Cardiac muscle cell (in vitro differentiated cells and primary cell): Measurements from ENCODE around the gene HRC. TPM values are rescaled to one million over a fixed set of nuclear protein-coding genes. Genes with fewer than 3 reads are reported as not detected.

Experiments
- DNase-seq, 2 donors: peaks; one replicate each; pipeline versions ENCODE4 v3.0.0 to v3.0.0-alpha.2; 2010 to 2017; ENCODE audit warnings: low read depth in 1 of 2, low spot score in 1 of 2
- H3K27ac ChIP-seq: fragments of 200-600 bp; sonication (generic); 2 replicates; pipeline ENCODE4 v1.5.1; 2016
- H3K27me3 ChIP-seq: fragments of 200-600 bp; sonication (generic); 2 replicates; pipeline ENCODE4 v1.6.0; 2016; ENCODE audit warnings: control low read depth
- H3K36me3 ChIP-seq: fragments of 200-600 bp; sonication (generic); 2 replicates; pipeline ENCODE4 v1.5.1; 2016; ENCODE audit warnings: control low read depth
- H3K4me1 ChIP-seq: fragments of 200-600 bp; sonication (generic); 2 replicates; pipeline ENCODE4 v1.8.1; 2017; ENCODE audit warnings: low read depth, mild to moderate bottlenecking, mixed run types
- H3K4me3 ChIP-seq: fragments of 200-600 bp; sonication (generic); 2 replicates; pipeline ENCODE4 v1.5.1; 2016; ENCODE audit warnings: mild to moderate bottlenecking
- H3K9me3 ChIP-seq: fragments of 200-600 bp; sonication (generic); 2 replicates; pipeline ENCODE4 v1.5.1; 2017; ENCODE audit warnings: low read depth, mild to moderate bottlenecking, control low read depth
- polyA plus RNA-seq: library from polyadenylated mRNA; unstranded; fragments of >200 nt; fragmentation: Nextera tagmentation; extraction: Ambion mirVana; gene quantifications from 2 replicates; pipeline ENCODE4 v1.2.1, GENCODE V29; 2016
- total RNA-seq: library from RNA; depleted of rRNA; stranded (reverse); fragments of >200 nt; gene quantifications from 2 replicates; pipeline ENCODE4 v1.2.3, GENCODE V29; 2016
- TF ChIP-seq, protein P1 (sequence below): IDR thresholded peaks from 2 replicates; pipeline ENCODE4 v1.5.1; 2012; ENCODE audit warnings: low read depth, mild to moderate bottlenecking, low read length

The HRC gene
- total and polyA plus RNA-seq, 2 experiments from 2014 or later: 184 to 389 TPM

DNA sequence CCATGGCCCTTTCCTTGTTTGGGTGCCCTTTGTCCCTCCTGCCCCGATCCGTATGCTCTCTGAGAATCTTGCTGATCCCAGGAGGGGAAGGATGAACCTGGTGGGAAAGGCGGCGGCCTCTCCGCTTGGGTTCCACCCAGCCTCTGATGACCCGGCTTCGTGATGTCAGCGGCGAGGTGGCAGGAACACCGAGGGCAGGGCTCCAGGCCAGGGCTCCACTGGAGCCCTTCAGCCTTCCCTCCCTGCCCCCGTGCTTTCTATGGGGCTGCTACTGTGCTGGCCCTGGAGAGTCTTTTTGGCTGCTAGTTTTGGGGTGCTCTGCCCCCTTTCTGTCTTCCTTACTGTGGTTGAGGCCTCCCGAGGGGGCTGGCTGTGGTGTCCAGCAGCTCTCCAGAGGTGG is 52.9 kb downstream of the HRC start:
- H3K27ac ChIP-seq: peak overlapping the region; percentile 72
- peaks cover 63% of the 10 kb centered on the region for H3K36me3 ChIP-seq
- TF ChIP-seq, protein P1, sequence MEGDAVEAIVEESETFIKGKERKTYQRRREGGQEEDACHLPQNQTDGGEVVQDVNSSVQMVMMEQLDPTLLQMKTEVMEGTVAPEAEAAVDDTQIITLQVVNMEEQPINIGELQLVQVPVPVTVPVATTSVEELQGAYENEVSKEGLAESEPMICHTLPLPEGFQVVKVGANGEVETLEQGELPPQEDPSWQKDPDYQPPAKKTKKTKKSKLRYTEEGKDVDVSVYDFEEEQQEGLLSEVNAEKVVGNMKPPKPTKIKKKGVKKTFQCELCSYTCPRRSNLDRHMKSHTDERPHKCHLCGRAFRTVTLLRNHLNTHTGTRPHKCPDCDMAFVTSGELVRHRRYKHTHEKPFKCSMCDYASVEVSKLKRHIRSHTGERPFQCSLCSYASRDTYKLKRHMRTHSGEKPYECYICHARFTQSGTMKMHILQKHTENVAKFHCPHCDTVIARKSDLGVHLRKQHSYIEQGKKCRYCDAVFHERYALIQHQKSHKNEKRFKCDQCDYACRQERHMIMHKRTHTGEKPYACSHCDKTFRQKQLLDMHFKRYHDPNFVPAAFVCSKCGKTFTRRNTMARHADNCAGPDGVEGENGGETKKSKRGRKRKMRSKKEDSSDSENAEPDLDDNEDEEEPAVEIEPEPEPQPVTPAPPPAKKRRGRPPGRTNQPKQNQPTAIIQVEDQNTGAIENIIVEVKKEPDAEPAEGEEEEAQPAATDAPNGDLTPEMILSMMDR: no peak
- no peaks in the 10 kb centered on the region for H3K27me3 ChIP-seq
- no peak for DNase-seq
- H3K4me3 ChIP-seq: no peak overlapping the region
- H3K4me1 ChIP-seq: no peaks in the 10 kb centered on the region
- H3K9me3 ChIP-seq: no peaks in the 10 kb centered on the region

Other genes starting within 250 kb of the HRC start
- gene DHDH, start 221.7 kb downstream of the HRC start, total RNA-seq: 2.2 and 4.8 TPM in 2 replicates
- gene DHDH, start 221.7 kb downstream of the HRC start, polyA plus RNA-seq: 7.0 and 10.2 TPM in 2 replicates
- 64.2 and 126 TPM in 2 replicates for gene BAX, start 200.5 kb downstream of the HRC start, total RNA-seq
- gene BAX, start 200.5 kb downstream of the HRC start, polyA plus RNA-seq: 68.7 and 95.2 TPM in 2 replicates
- 760 and 891 TPM in 2 replicates for gene FTL, start 190.1 kb downstream of the HRC start, total RNA-seq
- 1,227 and 1,335 TPM in 2 replicates for gene FTL, start 190.1 kb downstream of the HRC start, polyA plus RNA-seq
- 155 and 165 TPM in 2 replicates for gene GYS1, start 162.1 kb downstream of the HRC start, total RNA-seq
- gene GYS1, start 162.1 kb downstream of the HRC start, polyA plus RNA-seq: 175 and 195 TPM in 2 replicates
- 240 and 294 TPM in 2 replicates for gene RUVBL2, start 161.5 kb downstream of the HRC start, total RNA-seq
- gene RUVBL2, start 161.5 kb downstream of the HRC start, polyA plus RNA-seq: 128 and 167 TPM in 2 replicates
- gene LHB, start 138.3 kb downstream of the HRC start, total RNA-seq: 1.8 TPM in 1 of 2 replicates, not detected in the other
- gene LHB, start 138.3 kb downstream of the HRC start, polyA plus RNA-seq: 2.7 TPM in 1 of 2 replicates, not detected in the other
- gene CGB3, start 131.1 kb downstream of the HRC start, total RNA-seq: not detected in 2 replicates
- gene CGB3, start 131.1 kb downstream of the HRC start, polyA plus RNA-seq: 0.26 TPM in 1 of 2 replicates, not detected in the other
- not detected in 2 replicates for gene CGB2, start 123.5 kb downstream of the HRC start, total RNA-seq
- gene CGB2, start 123.5 kb downstream of the HRC start, polyA plus RNA-seq: 1.5 TPM in 1 of 2 replicates, not detected in the other
- gene CGB1, start 118.5 kb downstream of the HRC start, total RNA-seq: not detected in 2 replicates
- not detected in 2 replicates for gene CGB1, start 118.5 kb downstream of the HRC start, polyA plus RNA-seq
- gene CGB5, start 111.5 kb downstream of the HRC start, total RNA-seq: not detected in 2 replicates
- not detected in 2 replicates for gene CGB5, start 111.5 kb downstream of the HRC start, polyA plus RNA-seq
- not detected in 2 replicates for gene CGB8, start 106.3 kb downstream of the HRC start, total RNA-seq
- not detected in 2 replicates for gene CGB8, start 106.3 kb downstream of the HRC start, polyA plus RNA-seq
- gene CGB7, start 97.6 kb downstream of the HRC start, total RNA-seq: 3.9 and 8.3 TPM in 2 replicates
- 6.5 and 11.5 TPM in 2 replicates for gene CGB7, start 97.6 kb downstream of the HRC start, polyA plus RNA-seq
- gene NTF4, start 90.6 kb downstream of the HRC start, total RNA-seq: 11.8 TPM in 2 replicates
- 17.0 and 31.7 TPM in 2 replicates for gene NTF4, start 90.6 kb downstream of the HRC start, polyA plus RNA-seq
- gene KCNA7, start 82.7 kb downstream of the HRC start, total RNA-seq: 1.1 and 2.3 TPM in 2 replicates
- gene KCNA7, start 82.7 kb downstream of the HRC start, polyA plus RNA-seq: 1.3 and 1.6 TPM in 2 replicates
- gene SNRNP70, start 69.9 kb downstream of the HRC start, total RNA-seq: 396 and 598 TPM in 2 replicates
- 470 and 492 TPM in 2 replicates for gene SNRNP70, start 69.9 kb downstream of the HRC start, polyA plus RNA-seq
- gene LIN7B, start 41.0 kb downstream of the HRC start, total RNA-seq: 20.0 and 24.5 TPM in 2 replicates
- gene LIN7B, start 41.0 kb downstream of the HRC start, polyA plus RNA-seq: 34.6 and 37.8 TPM in 2 replicates
- gene C19orf73, start 36.3 kb downstream of the HRC start, total RNA-seq: 2.1 and 12.5 TPM in 2 replicates
- gene C19orf73, start 36.3 kb downstream of the HRC start, polyA plus RNA-seq: 3.7 and 9.6 TPM in 2 replicates
- gene PPFIA3, start 35.9 kb downstream of the HRC start, total RNA-seq: 27.3 and 30.4 TPM in 2 replicates
- gene PPFIA3, start 35.9 kb downstream of the HRC start, polyA plus RNA-seq: 29.3 and 32.5 TPM in 2 replicates
- gene TRPM4, start 2.4 kb upstream of the HRC start, total RNA-seq: 51.3 and 106 TPM in 2 replicates
- 74.2 and 119 TPM in 2 replicates for gene TRPM4, start 2.4 kb upstream of the HRC start, polyA plus RNA-seq
- gene SLC6A16, start 169.8 kb upstream of the HRC start, total RNA-seq: 1.6 and 2.8 TPM in 2 replicates
- 4.0 and 6.5 TPM in 2 replicates for gene SLC6A16, start 169.8 kb upstream of the HRC start, polyA plus RNA-seq
- not detected in 2 replicates for gene CD37, start 180.0 kb upstream of the HRC start, total RNA-seq
- 11.9 and 17.9 TPM in 2 replicates for gene CD37, start 180.0 kb upstream of the HRC start, polyA plus RNA-seq
- gene TEAD2, start 207.0 kb upstream of the HRC start, total RNA-seq: 84.3 and 108 TPM in 2 replicates
- 82.9 and 111 TPM in 2 replicates for gene TEAD2, start 207.0 kb upstream of the HRC start, polyA plus RNA-seq
- 11.0 and 12.7 TPM in 2 replicates for gene DKKL1, start 208.5 kb upstream of the HRC start, total RNA-seq
- gene DKKL1, start 208.5 kb upstream of the HRC start, polyA plus RNA-seq: 14.0 and 17.6 TPM in 2 replicates
- gene KASH5, start 232.9 kb upstream of the HRC start, total RNA-seq: 0.27 TPM in 1 of 2 replicates, not detected in the other
- 1.2 TPM in 1 of 2 replicates, not detected in the other for gene KASH5, start 232.9 kb upstream of the HRC start, polyA plus RNA-seq